ENCODE measurements around the gene RAD51B. TPM values are rescaled to one million over a fixed set of nuclear protein-coding genes. Genes with fewer than 3 reads are reported as not detected.

The RAD51B gene
- total RNA-seq, 2 donors from 2014 or later: 22.8 to 33.8 TPM

GRCh38 chr14:68193970-68194681 lies 374.5 kb downstream of the RAD51B start:
- Histone ChIP-seq H3K4me3 (ENCODE audit: low read length) (no peak overlapping the region), H3K9ac (ENCODE audit: extremely low read depth, low read length, poor library complexity, severe bottlenecking) (no peak overlapping the region), H3K27me3 (ENCODE audit: control insufficient read depth, insufficient read depth, low read length, poor library complexity, severe bottlenecking) (no peaks in the 10 kb centered on the region), H3K4me1 (ENCODE audit: control insufficient read depth, insufficient read depth, low read length) (no peaks in the 10 kb centered on the region), H3K36me3 (ENCODE audit: control insufficient read depth, insufficient read depth, low read length) (no peaks in the 10 kb centered on the region), H3K27ac (ENCODE audit: low read depth, low read length) (no peak overlapping the region), H3K9me3 (ENCODE audit: control insufficient read depth, low read length) (no peaks in the 10 kb centered on the region)
- no peaks in the 10 kb centered on the region for H3K9me3 Mint-ChIP-seq
- H3K27me3 Mint-ChIP-seq (ENCODE audit: insufficient read depth): no peaks in the 10 kb centered on the region
- H3K27ac Mint-ChIP-seq: no peak overlapping the region
- H3K4me3 Mint-ChIP-seq: no peak overlapping the region
- no peak for TF ChIP-seq CTCF (conservative IDR thresholded peaks at IDR 0.05)
- peaks cover 34% of the 10 kb centered on the region for H3K4me1 Mint-ChIP-seq
- WGBS, 2 experiments (ENCODE audit: insufficient coverage in 1 of 2, insufficient read length in 1 of 2): 89 to 93% methylated on average over 1 to 3 of the region's 3 CpGs
- H3K36me3 Mint-ChIP-seq (ENCODE audit: low read depth): no peaks in the 10 kb centered on the region
- DNase-seq: no peak

GRCh38 chr14:68195126-68195525 lies 375.5 kb downstream of the RAD51B start:
- H3K4me3 Mint-ChIP-seq: no peak overlapping the region
- WGBS, 2 experiments (ENCODE audit: insufficient coverage in 1 of 2, insufficient read length in 1 of 2): 11 to 14% methylated on average over 1 of the region's 1 CpG
- Histone ChIP-seq H3K4me1 (ENCODE audit: control insufficient read depth, insufficient read depth, low read length) (peaks cover 3% of the 10 kb centered on the region), H3K9me3 (ENCODE audit: control insufficient read depth, low read length) (no peaks in the 10 kb centered on the region), H3K4me3 (ENCODE audit: low read length) (no peak overlapping the region), H3K36me3 (ENCODE audit: control insufficient read depth, insufficient read depth, low read length) (no peaks in the 10 kb centered on the region), H3K27ac (ENCODE audit: low read depth, low read length) (no peak overlapping the region), H3K9ac (ENCODE audit: extremely low read depth, low read length, poor library complexity, severe bottlenecking) (no peak overlapping the region), H3K27me3 (ENCODE audit: control insufficient read depth, insufficient read depth, low read length, poor library complexity, severe bottlenecking) (no peaks in the 10 kb centered on the region)
- peaks cover 44% of the 10 kb centered on the region for H3K4me1 Mint-ChIP-seq
- peak overlapping the region; percentile 10 for H3K27ac Mint-ChIP-seq
- no peaks in the 10 kb centered on the region for H3K27me3 Mint-ChIP-seq (ENCODE audit: insufficient read depth)
- TF ChIP-seq CTCF (conservative IDR thresholded peaks at IDR 0.05): no peak
- H3K9me3 Mint-ChIP-seq: no peaks in the 10 kb centered on the region
- DNase-seq: no peak
- no peaks in the 10 kb centered on the region for H3K36me3 Mint-ChIP-seq (ENCODE audit: low read depth)

GRCh38 chr14:68198713-68199495 lies 379.3 kb downstream of the RAD51B start:
- H3K9me3 Mint-ChIP-seq: no peaks in the 10 kb centered on the region
- H3K27me3 Mint-ChIP-seq (ENCODE audit: insufficient read depth): no peaks in the 10 kb centered on the region
- H3K4me1 Mint-ChIP-seq: peaks cover 37% of the 10 kb centered on the region
- no peak overlapping the region for H3K4me3 ChIP-seq (ENCODE audit: low read length)
- H3K9me3 ChIP-seq (ENCODE audit: control insufficient read depth, low read length): no peaks in the 10 kb centered on the region
- no peaks in the 10 kb centered on the region for H3K27me3 ChIP-seq (ENCODE audit: control insufficient read depth, insufficient read depth, low read length, poor library complexity, severe bottlenecking)
- no peak overlapping the region for H3K27ac Mint-ChIP-seq
- DNase-seq: no peak
- H3K36me3 ChIP-seq (ENCODE audit: control insufficient read depth, insufficient read depth, low read length): no peaks in the 10 kb centered on the region
- peak overlapping the region; percentile 92 for H3K27ac ChIP-seq (ENCODE audit: low read depth, low read length)
- no peak for TF ChIP-seq CTCF (conservative IDR thresholded peaks at IDR 0.05)
- no peaks in the 10 kb centered on the region for H3K36me3 Mint-ChIP-seq (ENCODE audit: low read depth)
- no peak overlapping the region for H3K4me3 Mint-ChIP-seq
- 91 to 95% methylated on average over 3 of the region's 3 CpGs for WGBS, 2 experiments (ENCODE audit: insufficient coverage in 1 of 2, insufficient read length in 1 of 2)
- H3K9ac ChIP-seq (ENCODE audit: extremely low read depth, low read length, poor library complexity, severe bottlenecking): no peak overlapping the region
- H3K4me1 ChIP-seq (ENCODE audit: control insufficient read depth, insufficient read depth, low read length): peaks cover 3% of the 10 kb centered on the region

Data from endodermal cell (in vitro differentiated cells).